Coronary artery (tissue), 2 donors: ENCODE results near the gene PLA2G2F.

Experiments
- DNase-seq: peaks from one replicate; pipeline ENCODE4 v3.0.0-alpha.2; 2017; ENCODE audit warnings: low spot score
- H3K27ac ChIP-seq, 2 donors: fragments of 200-600 bp; sonication (generic); one replicate each; pipeline ENCODE4 v1.5.1; 2016 to 2019
- H3K4me3 ChIP-seq: fragments of 200-600 bp; sonication (generic); 2 replicates; pipeline ENCODE4 v1.5.1; 2016; ENCODE audit warnings: mild to moderate bottlenecking, moderate library complexity
- TF ChIP-seq, protein P1 (sequence below): fragments of 200-600 bp; sonication (generic); IDR thresholded peaks from one replicate; pipeline ENCODE4 v1.5.1; 2019; ENCODE audit warnings: antibody characterized with exemption

PLA2G2F gene

DNA sequence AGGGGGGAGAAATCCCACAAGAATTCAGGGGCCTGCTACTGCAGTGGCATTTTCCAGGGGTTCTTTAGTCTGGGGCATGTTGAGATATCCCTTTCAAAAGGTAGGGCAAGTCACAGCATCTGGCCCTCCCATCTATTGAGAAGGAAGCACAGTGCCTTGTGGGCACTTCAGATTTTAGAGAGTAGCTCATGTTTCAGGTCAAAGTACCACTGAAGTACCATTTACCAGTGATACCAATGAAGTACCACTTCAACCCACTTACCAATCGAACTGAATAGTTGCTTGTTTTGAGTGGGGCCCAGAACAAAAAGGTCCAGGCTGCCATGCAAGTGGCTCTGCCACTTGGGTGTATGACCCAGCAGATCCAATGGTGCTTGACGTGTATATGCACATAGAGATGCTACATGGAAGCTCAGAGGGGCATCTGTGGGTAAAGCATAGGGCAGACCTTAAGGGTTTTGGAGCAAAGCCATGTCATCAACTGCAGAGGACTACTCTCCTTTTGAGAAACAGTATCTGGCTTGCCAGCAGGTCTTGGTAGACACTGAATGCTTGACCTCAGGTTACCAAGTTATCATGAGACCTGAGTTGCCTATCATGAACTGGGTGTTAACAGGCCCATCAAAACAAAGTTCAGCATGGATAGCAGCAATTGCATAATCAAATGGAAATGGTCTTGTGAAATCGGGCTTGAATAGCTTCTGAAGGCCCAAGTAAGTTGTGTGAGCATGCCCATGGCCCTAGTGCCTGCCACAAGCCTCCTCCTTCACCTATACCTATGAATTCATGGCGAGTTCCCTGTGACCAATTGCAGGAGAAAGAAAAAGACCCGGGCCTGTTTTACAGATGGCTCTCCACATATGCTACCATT is 43.3 kb upstream of the PLA2G2F start:
- Histone ChIP-seq H3K27ac (peak overlapping the region in 1 of 2 donors; percentile 40), H3K4me3 (no peak overlapping the region)
- no peak for DNase-seq
- TF ChIP-seq, protein P1, sequence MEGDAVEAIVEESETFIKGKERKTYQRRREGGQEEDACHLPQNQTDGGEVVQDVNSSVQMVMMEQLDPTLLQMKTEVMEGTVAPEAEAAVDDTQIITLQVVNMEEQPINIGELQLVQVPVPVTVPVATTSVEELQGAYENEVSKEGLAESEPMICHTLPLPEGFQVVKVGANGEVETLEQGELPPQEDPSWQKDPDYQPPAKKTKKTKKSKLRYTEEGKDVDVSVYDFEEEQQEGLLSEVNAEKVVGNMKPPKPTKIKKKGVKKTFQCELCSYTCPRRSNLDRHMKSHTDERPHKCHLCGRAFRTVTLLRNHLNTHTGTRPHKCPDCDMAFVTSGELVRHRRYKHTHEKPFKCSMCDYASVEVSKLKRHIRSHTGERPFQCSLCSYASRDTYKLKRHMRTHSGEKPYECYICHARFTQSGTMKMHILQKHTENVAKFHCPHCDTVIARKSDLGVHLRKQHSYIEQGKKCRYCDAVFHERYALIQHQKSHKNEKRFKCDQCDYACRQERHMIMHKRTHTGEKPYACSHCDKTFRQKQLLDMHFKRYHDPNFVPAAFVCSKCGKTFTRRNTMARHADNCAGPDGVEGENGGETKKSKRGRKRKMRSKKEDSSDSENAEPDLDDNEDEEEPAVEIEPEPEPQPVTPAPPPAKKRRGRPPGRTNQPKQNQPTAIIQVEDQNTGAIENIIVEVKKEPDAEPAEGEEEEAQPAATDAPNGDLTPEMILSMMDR, result no peak

DNA sequence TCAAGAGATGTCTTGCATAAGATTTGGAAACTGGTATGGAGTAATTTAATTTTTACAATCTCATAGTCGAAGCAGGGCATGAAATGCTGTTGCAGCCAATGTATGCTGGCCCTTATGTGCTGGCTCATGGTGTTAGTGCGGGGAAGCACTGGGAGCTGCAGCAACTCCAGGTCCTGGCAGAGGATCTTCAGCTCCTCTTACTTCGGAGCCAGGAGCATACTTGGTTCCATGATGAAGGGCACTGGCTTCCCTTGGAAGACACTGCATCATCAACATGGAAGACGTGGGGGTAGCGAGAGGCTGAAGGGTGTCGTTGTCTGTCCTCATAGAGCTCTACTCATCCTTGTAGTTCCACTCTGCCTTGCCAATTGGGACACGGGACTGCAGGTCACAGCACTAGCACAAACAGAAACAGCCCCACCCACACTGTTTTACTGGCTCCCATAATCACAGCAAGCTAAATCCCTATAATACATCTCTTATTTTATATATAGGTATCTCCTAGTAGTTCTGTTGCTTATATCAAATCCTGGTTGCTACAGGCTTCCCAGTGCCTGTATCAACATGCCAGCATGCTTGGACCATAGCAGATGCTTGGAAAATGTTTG is 42.2 kb upstream of the PLA2G2F start:
- DNase-seq, result no peak
- H3K27ac ChIP-seq, result no peak overlapping the region
- TF ChIP-seq, protein P1, result no peak
- H3K4me3 ChIP-seq, result no peak overlapping the region

DNA sequence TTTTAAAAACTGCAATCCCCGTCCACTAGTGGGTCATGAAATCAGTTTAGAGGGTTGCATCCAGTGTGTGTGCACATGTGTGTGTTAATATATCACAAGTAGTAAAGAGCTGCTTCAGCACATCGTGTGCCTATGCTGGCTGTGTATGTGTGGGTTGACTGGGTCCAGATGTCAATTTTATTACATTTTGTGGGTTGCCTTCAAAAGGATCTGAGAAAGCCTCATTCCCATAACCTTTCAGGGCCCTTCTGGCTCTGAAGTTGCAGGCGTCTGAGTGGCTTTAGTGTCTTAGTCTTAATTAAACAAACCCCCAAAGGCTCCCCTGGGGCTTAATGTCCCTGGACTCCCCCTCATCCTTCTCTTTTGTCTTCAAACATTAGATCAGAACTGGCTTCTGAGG is 39.6 kb upstream of the PLA2G2F start:
- TF ChIP-seq, protein P1, result no peak
- Histone ChIP-seq H3K27ac (no peak overlapping the region), H3K4me3 (no peak overlapping the region)
- no peak for DNase-seq

DNA sequence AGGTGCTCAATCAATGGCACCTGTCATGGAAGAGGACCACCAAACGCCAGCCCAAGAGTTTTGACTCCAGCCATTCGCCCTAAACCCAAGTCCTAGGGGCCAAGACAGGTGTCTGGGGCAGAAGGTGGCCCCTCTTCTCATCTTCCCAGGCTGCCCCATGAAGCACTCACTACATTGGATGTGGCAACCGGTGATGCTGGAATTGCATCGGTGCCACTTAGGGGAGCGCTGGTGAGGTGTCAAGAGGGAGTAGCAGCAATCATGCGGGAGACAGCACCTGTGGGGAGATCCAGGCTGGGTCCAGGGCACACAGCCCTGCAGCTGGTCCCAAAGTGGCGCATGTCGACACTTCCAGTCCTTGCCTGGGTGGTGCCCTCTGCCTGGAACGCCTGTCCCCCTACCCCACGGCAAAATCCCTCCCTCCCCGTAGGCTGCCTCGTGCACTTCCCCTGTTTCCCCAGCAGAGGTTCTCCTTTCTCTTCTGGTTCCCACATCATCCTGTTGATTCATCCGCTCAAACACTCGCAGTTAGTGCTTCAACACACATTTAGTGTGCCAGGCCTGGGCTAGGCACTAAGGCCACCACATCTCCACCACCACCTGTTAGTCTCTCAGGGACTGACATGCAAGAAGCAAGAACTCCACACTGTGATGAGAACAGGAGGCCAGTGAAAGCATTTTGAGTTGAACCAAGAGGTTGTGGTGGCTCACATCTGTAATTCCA is 38.3 kb upstream of the PLA2G2F start:
- TF ChIP-seq, protein P1, result peak; percentile 32
- Histone ChIP-seq H3K27ac (no peak overlapping the region), H3K4me3 (no peak overlapping the region)
- DNase-seq, result no peak

DNA sequence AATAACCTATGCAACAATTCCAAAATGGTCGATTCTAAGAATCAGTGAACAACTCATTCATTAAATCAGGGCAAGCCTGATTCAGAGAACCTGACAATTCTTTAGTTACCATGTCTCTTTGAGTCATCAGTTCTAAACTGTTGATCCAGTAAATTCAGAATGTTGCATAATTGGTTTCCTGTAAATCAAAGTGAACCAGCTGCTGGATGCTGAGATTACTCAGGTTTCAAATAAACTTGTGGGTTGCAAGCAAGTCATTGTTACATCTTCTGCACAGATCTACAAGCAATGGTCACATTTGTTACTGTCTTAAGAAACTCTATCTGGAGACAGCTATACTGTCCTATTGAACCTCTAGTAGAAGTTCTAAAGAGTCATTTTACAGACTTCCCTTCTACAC is 36.2 kb upstream of the PLA2G2F start:
- TF ChIP-seq, protein P1, result no peak
- DNase-seq, result no peak
- Histone ChIP-seq H3K4me3 (no peak overlapping the region), H3K27ac (no peak overlapping the region)

DNA sequence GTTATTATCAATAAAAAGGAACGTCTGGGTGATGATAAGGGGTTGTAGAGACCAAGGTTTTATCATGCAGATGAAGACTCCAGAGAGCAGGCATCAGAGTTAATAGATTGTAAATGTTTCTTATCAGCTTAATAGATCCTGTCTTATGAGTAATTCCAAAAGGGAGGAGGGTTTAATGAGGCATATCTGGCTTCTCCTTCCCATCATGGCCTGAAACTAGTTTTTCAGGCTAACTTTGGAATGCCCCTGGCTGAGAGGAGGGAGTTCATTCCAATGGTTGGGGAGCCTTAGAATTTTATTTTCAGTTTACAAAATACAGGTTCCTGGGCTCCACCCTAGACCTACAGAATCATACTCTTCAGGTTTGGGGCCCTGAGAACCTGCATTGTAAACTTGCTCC is 33.3 kb upstream of the PLA2G2F start:
- TF ChIP-seq, protein P1, result no peak
- DNase-seq, result no peak
- Histone ChIP-seq H3K27ac (no peak overlapping the region), H3K4me3 (no peak overlapping the region)
